NCI-H2171 treated with DMSO at 0.1 percent for 48 hours (cell line): ENCODE data around the gene DNAI2.
A peak's percentile ranks its signal among the peaks of the same experiment; 100 is the strongest.
"Not testable (repeated sequence)": the region's sequence is repeated elsewhere in the genome, so short reads cannot be mapped to it uniquely, and the experiment has no call there.

ENCODE experiments used
- DNase-seq: peaks from one replicate; lab custom pipeline; 2025; lab: John Stamatoyannopoulos, UW

The DNAI2 gene

DNA sequence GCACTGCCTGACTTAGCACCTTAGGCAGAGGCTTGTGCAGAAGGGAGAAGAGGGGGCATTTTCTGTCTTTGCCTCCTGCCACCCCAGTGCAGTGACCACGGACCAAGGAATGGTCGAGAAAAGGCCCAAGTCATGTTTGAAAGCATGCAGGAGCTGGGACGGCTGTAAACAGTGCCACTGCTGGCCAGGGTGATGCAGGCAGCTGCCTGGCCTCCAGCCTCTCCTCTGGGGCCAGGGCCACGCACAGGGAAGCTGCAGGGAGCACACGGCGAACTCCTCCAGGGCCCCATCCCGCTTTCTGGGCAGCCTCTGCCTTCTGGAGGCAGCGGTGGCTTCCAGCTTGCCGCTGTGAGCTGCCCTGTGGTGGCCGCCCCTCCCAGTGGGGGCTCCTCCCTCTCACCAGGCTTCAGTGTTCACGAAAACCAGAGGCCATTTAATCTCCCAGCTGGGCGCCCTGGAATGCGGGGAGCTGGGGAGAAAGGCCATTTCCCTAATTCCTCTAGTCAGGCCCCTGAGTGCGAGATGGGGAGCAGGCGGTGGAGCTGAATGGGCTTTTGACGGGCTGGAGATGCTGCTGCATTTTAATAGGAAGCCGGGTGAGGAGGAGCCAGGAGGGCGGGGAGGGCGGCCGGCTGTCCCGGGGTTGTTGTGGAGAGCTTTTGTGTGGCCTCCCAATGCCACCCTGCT lies 28.7 kb upstream of the DNAI2 start:
- DNase-seq = no peak

DNA sequence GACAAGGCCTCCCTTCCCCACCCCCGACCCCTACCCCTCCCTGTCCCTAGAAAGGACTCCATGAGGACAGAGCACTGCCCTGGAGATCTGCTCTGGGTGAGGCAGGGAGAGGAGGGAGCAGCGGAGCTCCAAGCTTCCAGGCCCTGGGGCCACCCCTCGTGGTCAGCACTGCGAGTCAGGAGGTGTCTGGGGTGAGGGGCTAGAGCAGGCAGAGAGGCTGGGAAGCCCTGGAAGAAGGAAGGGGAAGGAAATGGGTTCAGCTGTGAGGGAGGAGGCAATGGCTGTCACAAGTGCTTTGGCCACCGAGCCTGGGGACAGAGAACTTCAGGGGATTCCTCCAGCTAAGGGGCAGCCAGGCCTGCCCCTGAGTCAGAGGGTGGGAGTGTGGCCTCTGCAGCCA lies 28.2 kb upstream of the DNAI2 start:
- no peak for DNase-seq

GRCh38 chr17:74249590-74250270 lies 24.3 kb upstream of the DNAI2 start:
- DNase-seq = no peak

DNA sequence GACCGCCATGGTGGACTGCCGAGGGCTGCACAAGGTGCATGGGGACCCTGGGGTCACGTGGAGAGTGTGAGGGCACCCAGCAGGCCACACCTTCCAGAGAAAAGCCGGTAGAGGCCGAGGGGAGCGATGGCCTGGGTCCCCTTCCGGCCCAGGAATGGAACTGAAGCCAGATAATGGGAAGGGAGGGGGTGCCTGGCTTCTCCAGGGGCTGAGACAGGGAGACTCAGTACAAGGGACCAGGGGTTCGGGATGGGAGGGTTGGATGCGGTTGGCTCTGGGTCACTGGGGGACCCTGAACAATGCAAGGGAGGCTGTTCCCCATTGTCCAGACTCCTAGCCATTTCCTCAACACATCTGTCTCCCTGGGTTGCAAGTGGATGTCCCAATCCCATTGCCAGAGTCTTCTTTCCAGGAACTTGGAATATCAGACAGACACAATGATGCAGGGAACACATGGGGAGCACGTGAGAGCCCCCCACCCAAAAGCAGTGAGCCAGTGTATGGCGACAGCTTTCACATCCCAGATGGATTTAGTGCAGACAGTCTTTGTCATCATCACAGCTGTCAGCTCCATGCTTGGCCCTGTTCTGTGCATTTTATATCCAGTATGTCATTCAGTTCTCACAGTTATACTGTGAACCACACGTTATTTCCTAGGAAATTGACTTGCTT lies 23.6 kb upstream of the DNAI2 start:
- no peak for DNase-seq

GRCh38 chr17:74251051-74251450 lies 23.0 kb upstream of the DNAI2 start:
- DNase-seq = no peak

DNA sequence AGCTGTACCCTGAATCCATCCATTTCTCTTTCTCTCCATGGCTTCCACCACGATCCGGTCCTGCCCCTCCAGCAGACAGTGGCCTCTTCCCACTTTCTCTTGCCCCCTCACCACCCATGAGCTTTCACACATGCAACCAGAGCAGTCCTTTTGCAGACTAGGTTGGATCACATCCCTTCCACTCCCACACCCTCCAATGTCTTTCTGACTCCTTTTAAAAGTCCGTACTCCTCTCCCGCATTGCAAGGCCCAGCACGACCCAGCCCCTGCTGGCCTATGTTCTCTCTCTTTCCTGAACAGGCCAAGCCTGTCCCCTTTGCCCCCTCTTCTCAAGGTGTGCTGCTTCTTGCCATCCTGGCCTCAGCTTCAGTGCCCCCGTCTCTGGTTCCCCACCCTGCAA lies 22.5 kb upstream of the DNAI2 start:
- DNase-seq = no peak

DNA sequence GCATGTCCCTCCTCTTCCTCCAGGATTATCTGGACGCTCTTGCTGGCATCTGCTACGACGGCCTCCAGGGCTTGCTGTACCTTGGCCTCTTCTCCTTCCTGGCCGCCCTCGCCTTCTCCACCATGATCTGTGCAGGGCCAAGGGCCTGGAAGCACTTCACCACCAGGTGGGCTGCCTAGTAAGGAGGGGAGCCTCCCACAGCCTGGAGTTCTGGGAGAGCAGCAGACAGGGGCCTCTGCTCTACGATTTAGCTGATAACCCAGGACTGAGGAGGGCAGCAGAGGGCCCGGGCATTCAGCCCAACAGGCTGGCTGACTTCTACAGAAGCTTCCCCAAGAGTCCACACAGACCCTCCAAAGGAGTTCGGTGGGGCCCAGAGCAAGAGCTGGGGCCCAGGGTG lies 21.8 kb upstream of the DNAI2 start:
- no peak for DNase-seq

GRCh38 chr17:74253036-74253435 lies 21.0 kb upstream of the DNAI2 start:
- no peak for DNase-seq

GRCh38 chr17:74257311-74257710 lies 16.7 kb upstream of the DNAI2 start:
- DNase-seq = no peak

GRCh38 chr17:74259667-74260524 lies 14.1 kb upstream of the DNAI2 start:
- peak; percentile 94 for DNase-seq

DNA sequence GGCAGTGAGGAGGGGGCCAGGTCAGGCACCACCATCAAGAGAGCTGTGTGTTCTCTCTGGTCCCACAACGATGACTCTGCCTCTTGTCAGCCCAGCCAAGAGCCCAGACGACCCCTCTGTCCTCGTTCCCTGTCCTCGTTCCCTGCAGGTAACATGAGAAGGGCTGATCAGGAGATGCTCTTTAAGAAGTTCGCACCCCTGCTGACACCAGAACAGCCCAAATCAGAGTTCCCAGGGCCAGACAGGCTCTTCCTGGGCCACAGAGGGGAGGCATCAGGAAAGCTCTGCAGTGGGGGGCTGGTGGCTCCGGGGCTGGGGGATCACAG lies 13.5 kb upstream of the DNAI2 start:
- no peak for DNase-seq

DNA sequence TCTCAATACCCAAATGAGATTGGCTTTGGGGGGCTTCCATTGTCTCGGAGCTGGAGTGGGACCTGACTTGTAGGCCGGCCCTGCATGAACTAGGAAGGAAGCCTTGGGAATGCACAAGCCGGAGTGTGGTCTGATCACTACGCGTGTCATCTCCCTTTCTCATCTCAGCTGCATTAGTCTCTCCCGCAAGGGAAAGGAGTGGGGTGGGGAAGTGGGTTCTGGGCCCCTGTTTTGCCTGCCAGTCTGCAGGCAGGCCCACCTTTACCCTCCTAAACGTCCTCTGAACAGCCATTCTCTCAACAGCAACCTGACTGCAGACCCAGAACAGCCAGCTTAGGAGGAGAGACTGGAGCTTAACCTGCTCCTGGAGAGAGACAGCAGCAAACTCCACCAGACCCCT lies 11.4 kb upstream of the DNAI2 start:
- no peak for DNase-seq

GRCh38 chr17:74267054-74267453 lies 7.0 kb upstream of the DNAI2 start:
- not testable (repeated sequence) for DNase-seq

DNA sequence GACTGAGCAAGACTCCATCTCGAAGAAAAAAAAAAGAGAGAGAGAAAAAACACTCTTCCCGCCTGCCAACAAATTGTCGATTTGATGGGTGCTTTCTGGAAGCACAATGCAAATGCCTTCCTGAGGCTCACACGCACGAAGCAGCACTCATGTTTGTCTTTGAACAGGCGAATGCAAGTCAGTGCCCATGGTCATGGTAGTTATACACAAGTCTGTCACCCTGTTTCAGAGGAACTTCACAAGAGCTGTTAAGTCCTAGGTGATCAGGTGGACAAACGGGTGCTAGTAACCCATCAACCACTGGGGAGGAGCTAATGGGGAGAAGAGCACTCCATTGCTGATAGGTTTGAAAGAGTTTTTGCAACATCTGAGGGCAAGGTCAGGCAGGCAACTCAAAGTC lies 6.5 kb upstream of the DNAI2 start:
- DNase-seq = no peak

- DNase-seq = peak; percentile 38
Measured at GRCh38 chr17:74267987-74268499, 6.0 kb upstream of the DNAI2 start.

DNA sequence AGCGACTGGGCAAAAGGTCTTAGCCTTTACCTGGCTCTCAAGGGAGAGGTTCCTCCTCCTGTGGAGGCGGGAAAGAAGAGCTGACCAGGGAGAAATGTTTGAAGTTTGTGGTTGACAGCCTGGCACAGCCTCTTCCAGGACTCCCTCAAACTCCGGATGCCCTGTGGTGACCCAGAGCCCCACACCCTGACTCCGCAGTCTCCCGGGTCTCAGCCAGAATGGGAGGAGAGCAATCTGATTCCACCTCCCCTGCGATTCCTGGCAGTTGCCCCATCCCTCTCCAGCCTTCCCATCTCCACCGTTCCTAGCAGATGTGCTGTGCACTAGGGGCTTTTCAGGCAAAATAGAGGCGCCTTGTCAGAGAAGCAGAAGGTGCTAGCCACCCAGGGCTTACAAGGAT lies 5.5 kb upstream of the DNAI2 start:
- DNase-seq = no peak

DNA sequence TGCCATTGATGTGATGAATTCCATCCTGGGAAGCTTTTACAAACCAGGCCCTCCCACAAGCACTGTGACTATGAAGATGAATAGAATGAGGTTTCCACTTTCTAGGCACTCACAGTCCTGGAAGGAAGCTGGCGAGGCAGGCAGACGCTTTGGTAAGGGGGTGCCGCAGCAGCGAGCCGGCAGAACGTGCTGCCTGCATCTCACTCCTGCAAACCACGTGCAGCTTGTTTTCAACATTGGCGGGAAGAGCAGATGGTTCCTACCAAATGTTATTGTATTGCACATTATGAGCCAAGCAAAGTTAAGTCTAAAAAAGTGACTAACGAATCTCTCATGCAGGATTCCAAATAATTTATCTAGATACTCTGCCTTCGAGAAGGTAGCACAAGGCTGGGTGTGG lies 3.7 kb upstream of the DNAI2 start:
- peak; percentile 63 for DNase-seq

GRCh38 chr17:74271281-74271680 lies 2.8 kb upstream of the DNAI2 start:
- DNase-seq = no peak

DNA sequence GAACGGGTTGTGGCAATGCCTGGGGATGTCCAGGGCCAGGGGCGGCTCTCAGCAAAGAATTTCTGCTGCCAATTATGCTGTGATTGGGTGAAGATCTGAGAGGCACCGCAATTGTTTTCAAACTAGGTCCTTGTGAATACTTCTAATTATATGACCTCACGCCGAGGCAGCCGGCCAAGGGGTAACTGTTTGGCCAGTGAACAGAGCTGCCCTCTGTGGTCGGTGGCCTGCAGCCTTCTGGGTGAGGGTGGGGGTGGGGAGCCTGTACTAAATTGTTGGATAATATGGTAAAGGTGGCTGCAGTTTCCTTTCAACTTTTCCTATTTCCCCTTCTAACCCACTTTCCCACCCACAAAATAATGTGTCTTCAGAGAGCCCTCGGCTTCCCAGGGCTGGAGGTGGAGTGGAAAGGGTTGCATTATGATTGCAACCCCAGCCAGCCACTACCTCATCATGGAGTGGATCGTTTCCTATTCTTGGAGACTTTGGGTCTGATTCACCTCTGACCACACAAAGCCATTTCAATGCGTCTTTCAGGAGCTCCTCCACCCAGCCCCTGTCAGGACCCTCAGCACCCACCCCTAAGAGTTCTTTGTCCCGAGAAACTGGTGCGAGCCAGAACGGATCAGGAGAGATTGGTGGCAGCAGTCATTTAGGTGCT lies 2.0 kb upstream of the DNAI2 start:
- DNase-seq = no peak

DNA sequence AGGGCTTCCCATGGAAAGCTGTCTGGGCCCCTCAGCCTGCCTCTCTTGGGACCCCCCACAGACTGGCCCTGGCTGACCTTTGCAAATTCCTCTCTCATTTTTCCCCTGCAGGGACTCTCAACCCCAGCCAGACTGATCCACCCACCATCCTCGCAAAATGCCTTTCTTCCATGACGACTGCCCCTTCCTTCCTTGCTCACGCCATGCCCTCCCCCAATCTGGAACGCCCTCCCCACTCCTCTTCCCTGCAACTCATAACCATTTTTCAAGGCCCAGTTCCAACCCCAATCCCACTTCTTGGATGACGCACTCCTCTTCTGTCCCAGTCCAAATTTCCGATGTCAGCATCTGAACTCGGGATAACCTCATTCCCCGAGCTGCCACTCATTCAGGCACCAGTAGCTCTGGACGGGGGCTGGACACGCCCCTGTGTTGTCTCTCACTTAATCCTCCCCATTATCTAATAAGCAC lies 1.3 kb upstream of the DNAI2 start:
- no peak for DNase-seq

DNA sequence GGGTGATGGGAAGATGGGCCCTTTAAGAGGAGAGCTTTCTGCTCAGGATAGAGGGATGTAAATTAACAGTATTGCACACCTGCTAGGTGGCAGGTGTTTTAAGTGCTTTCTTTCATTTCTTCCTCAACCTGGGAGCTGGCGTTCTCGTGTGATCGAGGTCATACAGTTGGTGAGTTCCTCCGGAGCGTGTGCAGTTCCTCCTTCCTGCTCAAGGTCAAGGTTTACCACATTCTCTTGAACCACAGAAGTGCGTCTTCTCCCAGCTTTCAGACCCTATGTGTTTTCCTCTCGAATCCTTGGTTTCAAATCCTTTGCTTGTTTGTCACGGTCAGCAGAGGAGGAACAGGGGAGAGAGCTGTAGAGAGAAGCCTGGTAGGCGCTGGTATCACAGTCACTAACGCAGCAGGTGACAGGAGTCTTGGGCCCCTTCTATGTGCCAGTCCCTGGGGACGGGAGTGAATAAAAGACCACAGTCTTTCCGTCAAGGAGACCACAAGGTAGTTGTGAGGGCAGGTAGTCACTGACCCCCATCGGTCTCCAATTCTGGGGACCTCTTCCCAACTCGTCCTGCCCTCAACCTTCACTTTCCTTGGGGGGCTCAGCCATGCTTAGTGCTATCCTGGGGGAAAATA lies 791 bp downstream of the DNAI2 start:
- DNase-seq = peak; percentile 41
